Nephron progenitor cell (in vitro differentiated cells): ENCODE measurements around the gene WDFY3.

Experiments used
- DNase-seq: peaks from one replicate; pipeline ENCODE4 v3.0.0; 2021
- H3K27ac Mint-ChIP-seq: 2 replicates; pipeline ENCODE4 v1.8.0; 2021; ENCODE audit warnings: mild to moderate bottlenecking, moderate library complexity, mixed read lengths
- H3K27me3 Mint-ChIP-seq: 2 replicates; pipeline ENCODE4 v1.8.0; 2021; ENCODE audit warnings: mild to moderate bottlenecking, low read depth, mixed read lengths; ENCODE audit not compliant: poor library complexity
- H3K36me3 Mint-ChIP-seq: 2 replicates; pipeline ENCODE4 v1.8.0; 2021; ENCODE audit warnings: low read depth, mixed read lengths
- H3K4me1 Mint-ChIP-seq: 2 replicates; pipeline ENCODE4 v1.8.0; 2021; ENCODE audit warnings: mixed read lengths
- H3K4me3 Mint-ChIP-seq: 2 replicates; pipeline ENCODE4 v1.8.0; 2021; ENCODE audit warnings: mild to moderate bottlenecking, moderate library complexity, mixed read lengths
- H3K9me3 Mint-ChIP-seq: 2 replicates; pipeline ENCODE4 v1.8.0; 2021; ENCODE audit warnings: mild to moderate bottlenecking, moderate library complexity, mixed read lengths
- TF ChIP-seq, protein P1 (sequence below): fragments of 200-600 bp; sonication (generic); IDR thresholded peaks from 2 replicates; pipeline ENCODE4 v1.5.0; 2021; ENCODE audit warnings: antibody characterized with exemption

The WDFY3 gene

GRCh38 chr4:84622959-84623358 is 343.5 kb downstream of the WDFY3 start:
- H3K27ac Mint-ChIP-seq: no peak overlapping the region

More at GRCh38 chr4:84622959-84623358, 343.5 kb downstream of the WDFY3 start:
- H3K4me1 Mint-ChIP-seq: no peaks in the 10 kb centered on the region
- no peak for DNase-seq
- H3K9me3 Mint-ChIP-seq: no peaks in the 10 kb centered on the region
- TF ChIP-seq, protein P1, sequence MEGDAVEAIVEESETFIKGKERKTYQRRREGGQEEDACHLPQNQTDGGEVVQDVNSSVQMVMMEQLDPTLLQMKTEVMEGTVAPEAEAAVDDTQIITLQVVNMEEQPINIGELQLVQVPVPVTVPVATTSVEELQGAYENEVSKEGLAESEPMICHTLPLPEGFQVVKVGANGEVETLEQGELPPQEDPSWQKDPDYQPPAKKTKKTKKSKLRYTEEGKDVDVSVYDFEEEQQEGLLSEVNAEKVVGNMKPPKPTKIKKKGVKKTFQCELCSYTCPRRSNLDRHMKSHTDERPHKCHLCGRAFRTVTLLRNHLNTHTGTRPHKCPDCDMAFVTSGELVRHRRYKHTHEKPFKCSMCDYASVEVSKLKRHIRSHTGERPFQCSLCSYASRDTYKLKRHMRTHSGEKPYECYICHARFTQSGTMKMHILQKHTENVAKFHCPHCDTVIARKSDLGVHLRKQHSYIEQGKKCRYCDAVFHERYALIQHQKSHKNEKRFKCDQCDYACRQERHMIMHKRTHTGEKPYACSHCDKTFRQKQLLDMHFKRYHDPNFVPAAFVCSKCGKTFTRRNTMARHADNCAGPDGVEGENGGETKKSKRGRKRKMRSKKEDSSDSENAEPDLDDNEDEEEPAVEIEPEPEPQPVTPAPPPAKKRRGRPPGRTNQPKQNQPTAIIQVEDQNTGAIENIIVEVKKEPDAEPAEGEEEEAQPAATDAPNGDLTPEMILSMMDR: no peak
- no peaks in the 10 kb centered on the region for H3K36me3 Mint-ChIP-seq
- H3K27me3 Mint-ChIP-seq: no peaks in the 10 kb centered on the region
- H3K4me3 Mint-ChIP-seq: no peak overlapping the region
